ENCODE data around the gene GABBR2.

Gene GABBR2

GRCh38 chr9:98329904-98330303, 378.8 kb downstream of the GABBR2 start:
- no peak for TF ChIP-seq CTCF (conservative IDR thresholded peaks at IDR 0.05; ENCODE audit: control insufficient read depth, insufficient read depth, low read depth, low read length)
- no peak for DNase-seq (ENCODE audit: low read depth)
- no peak overlapping the region for H3K4me3 ChIP-seq (ENCODE audit: control insufficient read depth, low read depth, low read length)

- DNase-seq (ENCODE audit: low read depth), result no peak
Measured at GRCh38 chr9:98329281-98329680, 379.5 kb downstream of the GABBR2 start.

GRCh38 chr9:98328770-98329169, 380.0 kb downstream of the GABBR2 start:
- TF ChIP-seq CTCF (conservative IDR thresholded peaks at IDR 0.05; ENCODE audit: control insufficient read depth, insufficient read depth, low read depth, low read length), result no peak
- no peak overlapping the region for H3K4me3 ChIP-seq (ENCODE audit: control insufficient read depth, low read depth, low read length)
- DNase-seq (ENCODE audit: low read depth), result no peak

More at GRCh38 chr9:98329281-98329680, 379.5 kb downstream of the GABBR2 start:
- H3K4me3 ChIP-seq (ENCODE audit: control insufficient read depth, low read depth, low read length), result no peak overlapping the region
- TF ChIP-seq CTCF (conservative IDR thresholded peaks at IDR 0.05; ENCODE audit: control insufficient read depth, insufficient read depth, low read depth, low read length), result no peak

GRCh38 chr9:98328141-98328540, 380.6 kb downstream of the GABBR2 start:
- H3K4me3 ChIP-seq (ENCODE audit: control insufficient read depth, low read depth, low read length), result no peak overlapping the region
- no peak for DNase-seq (ENCODE audit: low read depth)
- TF ChIP-seq CTCF (conservative IDR thresholded peaks at IDR 0.05; ENCODE audit: control insufficient read depth, insufficient read depth, low read depth, low read length), result no peak

- no peak for DNase-seq (ENCODE audit: low read depth)
- H3K4me3 ChIP-seq (ENCODE audit: control insufficient read depth, low read depth, low read length), result no peak overlapping the region
- no peak for TF ChIP-seq CTCF (conservative IDR thresholded peaks at IDR 0.05; ENCODE audit: control insufficient read depth, insufficient read depth, low read depth, low read length)
Measured at GRCh38 chr9:98327249-98327561, 381.5 kb downstream of the GABBR2 start.

GRCh38 chr9:98326459-98327248, 382.1 kb downstream of the GABBR2 start:
- no peak for TF ChIP-seq CTCF (conservative IDR thresholded peaks at IDR 0.05; ENCODE audit: control insufficient read depth, insufficient read depth, low read depth, low read length)
- peak; percentile 92 for DNase-seq (ENCODE audit: low read depth)

More at GRCh38 chr9:98326459-98327248, 382.1 kb downstream of the GABBR2 start:
- no peak overlapping the region for H3K4me3 ChIP-seq (ENCODE audit: control insufficient read depth, low read depth, low read length)

Data from fibroblast of mammary gland (primary cell).